H9 (cell line): ENCODE measurements around the gene FAM81A. TPM values are rescaled to one million over a fixed set of nuclear protein-coding genes. Genes with fewer than 3 reads are reported as not detected.

Experiments used
- DNase-seq: peaks from one replicate; pipeline ENCODE4 v3.0.0-alpha.2; 2017
- H2AFZ ChIP-seq: one replicate; pipeline ENCODE4 v1.6.1; 2013; ENCODE audit warnings: mild to moderate bottlenecking, low read length, control low read depth, moderate library complexity
- H2AK5ac ChIP-seq: 2 replicates; pipeline ENCODE4 v1.6.1; 2013; ENCODE audit warnings: low read length, control low read depth, mixed read lengths; ENCODE audit not compliant: insufficient read length
- H2BK120ac ChIP-seq: one replicate; pipeline ENCODE4 v1.6.1; 2013; ENCODE audit warnings: low read depth, mild to moderate bottlenecking, low read length, control low read depth, inconsistent platforms; ENCODE audit not compliant: poor library complexity, severe bottlenecking
- H2BK12ac ChIP-seq: 2 replicates; pipeline ENCODE4 v1.6.1; 2013; ENCODE audit warnings: low read length, control low read depth, mixed read lengths, low read depth; ENCODE audit not compliant: insufficient read length
- H2BK15ac ChIP-seq: 2 replicates; pipeline ENCODE4 v1.6.1; 2013; ENCODE audit warnings: low read depth, low read length, control low read depth
- H2BK20ac ChIP-seq: one replicate; pipeline ENCODE4 v1.6.1; 2013; ENCODE audit warnings: low read depth, mild to moderate bottlenecking, low read length, control low read depth, inconsistent platforms; ENCODE audit not compliant: poor library complexity, severe bottlenecking
- H2BK5ac ChIP-seq: 2 replicates; pipeline ENCODE4 v1.6.1; 2013; ENCODE audit warnings: low read length, control low read depth, mixed read lengths; ENCODE audit not compliant: insufficient read length
- H3K14ac ChIP-seq: 2 replicates; pipeline ENCODE4 v1.6.1; 2013; ENCODE audit warnings: low read length, control low read depth; ENCODE audit not compliant: insufficient read depth
- H3K18ac ChIP-seq: 2 replicates; pipeline ENCODE4 v1.6.1; 2013; ENCODE audit warnings: low read depth, mild to moderate bottlenecking, mixed read lengths, low read length, control low read depth; ENCODE audit not compliant: insufficient read length
- H3K23ac ChIP-seq: 2 replicates; pipeline ENCODE4 v1.6.1; 2013; ENCODE audit warnings: low read length, control low read depth, mixed read lengths, low read depth; ENCODE audit not compliant: insufficient read length
- H3K23me2 ChIP-seq: 2 replicates; pipeline ENCODE4 v1.6.1; 2013; ENCODE audit warnings: low read depth, mild to moderate bottlenecking, mixed read lengths, low read length, control low read depth; ENCODE audit not compliant: insufficient read length, poor library complexity, severe bottlenecking
- H3K27ac ChIP-seq: 2 replicates; pipeline ENCODE4 v1.5.1; 2013; ENCODE audit warnings: low read length, control low read depth, mixed read lengths, low read depth; ENCODE audit not compliant: insufficient read length
- H3K27me3 ChIP-seq: 2 replicates; pipeline ENCODE4 v1.6.1; 2013; ENCODE audit warnings: low read length, control low read depth, inconsistent platforms; ENCODE audit not compliant: insufficient read depth
- H3K4ac ChIP-seq: 2 replicates; pipeline ENCODE4 v1.6.1; 2013; ENCODE audit warnings: low read depth, mild to moderate bottlenecking, control low read depth, inconsistent platforms, low read length, moderate library complexity
- H3K4me1 ChIP-seq: 2 replicates; pipeline ENCODE4 v1.6.1; 2013; ENCODE audit warnings: low read length, control low read depth, inconsistent platforms; ENCODE audit not compliant: insufficient read depth
- H3K4me2 ChIP-seq: 2 replicates; pipeline ENCODE4 v1.6.1; 2013; ENCODE audit warnings: low read length, control low read depth, mixed read lengths; ENCODE audit not compliant: insufficient read length, insufficient read depth
- H3K56ac ChIP-seq: 2 replicates; pipeline ENCODE4 v1.6.1; 2013; ENCODE audit warnings: low read depth, mild to moderate bottlenecking, mixed read lengths, low read length, control low read depth; ENCODE audit not compliant: insufficient read length
- H3K79me1 ChIP-seq: 2 replicates; pipeline ENCODE4 v1.6.1; 2013; ENCODE audit warnings: low read depth, mild to moderate bottlenecking, moderate library complexity, low read length, control low read depth, inconsistent platforms; ENCODE audit not compliant: insufficient read depth, poor library complexity, severe bottlenecking
- H3K79me2 ChIP-seq: 2 replicates; pipeline ENCODE4 v1.6.1; 2013; ENCODE audit warnings: low read length, control low read depth, inconsistent platforms; ENCODE audit not compliant: insufficient read depth
- H3K9ac ChIP-seq: 2 replicates; pipeline ENCODE4 v1.6.1; 2013; ENCODE audit warnings: low read length, control low read depth, mixed read lengths; ENCODE audit not compliant: insufficient read length; ENCODE audit errors: extremely low read depth
- H3K9me3 ChIP-seq: one replicate; pipeline ENCODE4 v1.6.1; 2013; ENCODE audit warnings: low read depth, low read length, inconsistent platforms; ENCODE audit not compliant: control insufficient read depth
- H3T11ph ChIP-seq: one replicate; pipeline ENCODE4 v1.6.1; 2013; ENCODE audit warnings: mild to moderate bottlenecking, low read length, control low read depth, inconsistent platforms
- H4K20me1 ChIP-seq: one replicate; pipeline ENCODE4 v1.6.1; 2013; ENCODE audit not compliant: control insufficient read depth, insufficient read length, insufficient read depth
- H4K5ac ChIP-seq: 2 replicates; pipeline ENCODE4 v1.6.1; 2013; ENCODE audit warnings: low read depth, mild to moderate bottlenecking, mixed read lengths, low read length, control low read depth; ENCODE audit not compliant: insufficient read length
- H4K8ac ChIP-seq: replicated peaks from 2 replicates; pipeline ENCODE4 v1.6.1; 2013; ENCODE audit warnings: low read length, control low read depth, mixed read lengths, low read depth; ENCODE audit not compliant: insufficient read length
- H4K91ac ChIP-seq: 2 replicates; pipeline ENCODE4 v1.6.1; 2013; ENCODE audit warnings: low read depth, mild to moderate bottlenecking, moderate library complexity, mixed read lengths, low read length, control low read depth; ENCODE audit not compliant: insufficient read length
- H3K27ac Mint-ChIP-seq, 3 experiments: 2 replicates in 2 of 3; 3 replicates in 1 of 3; pipeline ENCODE4 v1.8.0; 2020 to 2021; ENCODE audit warnings: mixed read lengths in 3 of 3, mild to moderate bottlenecking in 1 of 3, moderate library complexity in 1 of 3
- H3K27me3 Mint-ChIP-seq: 2 replicates; pipeline ENCODE4 v1.8.0; 2021; ENCODE audit warnings: low read depth, mild to moderate bottlenecking, moderate library complexity, mixed read lengths
- H3K36me3 Mint-ChIP-seq, 3 experiments: 2 replicates in 2 of 3; 3 replicates in 1 of 3; pipeline ENCODE4 v1.8.0; 2020 to 2021; ENCODE audit warnings: low read depth in 3 of 3, mixed read lengths in 3 of 3; ENCODE audit not compliant: insufficient read depth in 1 of 3
- H3K4me1 Mint-ChIP-seq, 2 experiments: 2 replicates each; pipeline ENCODE4 v1.8.0; 2020; ENCODE audit warnings: mixed read lengths in 2 of 2
- H3K4me3 Mint-ChIP-seq, 2 experiments: 2 replicates in 1 of 2; 3 replicates in 1 of 2; pipeline ENCODE4 v1.8.0; 2020 to 2021; ENCODE audit warnings: mild to moderate bottlenecking in 2 of 2, mixed read lengths in 2 of 2, moderate library complexity in 1 of 2
- H3K9me3 Mint-ChIP-seq, 2 experiments: 2 replicates in 1 of 2; 3 replicates in 1 of 2; pipeline ENCODE4 v1.8.0; 2020; ENCODE audit warnings: mild to moderate bottlenecking in 2 of 2, mixed read lengths in 2 of 2, moderate library complexity in 1 of 2
- CTCF ChIP-seq: fragments of 200-600 bp; sonication (generic); conservative IDR thresholded peaks from 3 replicates; pipeline ENCODE4 v1.8.0; 2021; ENCODE audit warnings: antibody characterized with exemption, mild to moderate bottlenecking
- WGBS: extraction: QIAGEN DNeasy Blood & Tissue Kit; methylation state at CpG from one replicate; pipeline ENCODE4 v1.1.7; 2013; ENCODE audit warnings: missing lambda C conversion rate, low lambda C conversion rate, mixed read lengths; ENCODE audit not compliant: insufficient read length; ENCODE audit errors: extremely low coverage; 5-methylcytosine and 5-hydroxymethylcytosine counted together
- total RNA-seq: library from RNA; stranded (reverse); gene quantifications from 2 replicates; pipeline ENCODE4 v1.2.1, GENCODE V29; 2021

The FAM81A gene
- total RNA-seq, 1 experiment from 2014 or later, result 1.7 TPM

- H3K18ac ChIP-seq, result no peak overlapping the region
- H3T11ph ChIP-seq, result no peak overlapping the region
- H3K9me3 ChIP-seq, result no peaks in the 10 kb centered on the region
- no peaks in the 10 kb centered on the region for H3K79me1 ChIP-seq
- no peak overlapping the region for H3K4ac ChIP-seq
- no peaks in the 10 kb centered on the region for H3K79me2 ChIP-seq
- no CpG with 5 or more reads among the region's 4 CpGs for WGBS
- H4K20me1 ChIP-seq, result no peaks in the 10 kb centered on the region
- no peak overlapping the region for H2BK120ac ChIP-seq
- H4K91ac ChIP-seq, result no peak overlapping the region
- no peak overlapping the region for H2AK5ac ChIP-seq
- no peak overlapping the region for H2BK12ac ChIP-seq
- Mint-ChIP-seq H3K9me3 (no peaks in the 10 kb centered on the region), H3K27ac (no peak overlapping the region), H3K4me3 (no peak overlapping the region), H3K36me3 (no peaks in the 10 kb centered on the region; a peak in 1 of 7 replicates), H3K27me3 (peaks cover 58% of the 10 kb centered on the region), H3K4me1 (peaks cover 14 to 15% of the 10 kb centered on the region in 2 experiments)
- peaks cover 13% of the 10 kb centered on the region for H3K23me2 ChIP-seq
- no peak overlapping the region for H2BK20ac ChIP-seq
- DNase-seq, result no peak
- H3K14ac ChIP-seq, result no peak overlapping the region
- H4K5ac ChIP-seq, result no peak overlapping the region
- TF ChIP-seq CTCF, result no peak
- no peak overlapping the region for H4K8ac ChIP-seq
- no peaks in the 10 kb centered on the region for H3K4me1 ChIP-seq
- no peak overlapping the region for H2BK5ac ChIP-seq
- no peak overlapping the region for H3K27ac ChIP-seq
- H3K4me2 ChIP-seq, result no peak overlapping the region
- H2BK15ac ChIP-seq, result no peak overlapping the region
- no peak overlapping the region for H2AFZ ChIP-seq
- no peak overlapping the region for H3K56ac ChIP-seq
- H3K23ac ChIP-seq, result no peak overlapping the region
- peaks cover 26% of the 10 kb centered on the region for H3K27me3 ChIP-seq
- no peak overlapping the region for H3K9ac ChIP-seq
These were observed 3.5 kb upstream of the FAM81A start for GRCh38 chr15:59434481-59434880.
